ENCODE data around the gene STK32B. TPM values are rescaled to one million over a fixed set of nuclear protein-coding genes. Genes with fewer than 3 reads are reported as not detected.
"Not testable (repeated sequence)": the region's sequence is repeated elsewhere in the genome, so short reads cannot be mapped to it uniquely, and the experiment has no call there.

The STK32B gene
- total RNA-seq (2021) (14.2 and 15.1 TPM in 2 replicates), Bru-seq, nascent RNA (percentile 64 among the genes with signal in this experiment), BruChase-seq, experiment 1, labeled RNA remaining after a 2-hour chase (percentile 53 among the genes with signal in this experiment), BruChase-seq, experiment 2, labeled RNA remaining after a 6-hour chase (percentile 56 among the genes with signal in this experiment)
- long read RNA-seq, transcript STK32B-201 (12 exons, 3,582 nt), result major isoform, 13 of 23 reads
- long read RNA-seq, partial matches to known transcripts, result 3 of 23 reads
- long read RNA-seq, other reads (novel, unspliced or antisense), result 7 of 23 reads

- no peak for TF ChIP-seq CTCF (conservative IDR thresholded peaks at IDR 0.05; ENCODE audit: low read depth, low read length)
- TF ChIP-seq EZH2 (IDR thresholded peaks at IDR 0.05; ENCODE audit: borderline replicate concordance, low read depth, low read length, poor library complexity, severe bottlenecking), result no peak
- Histone ChIP-seq H3K27me3 (replicated peaks; ENCODE audit: insufficient read depth, low read depth, low read length, poor library complexity) (peaks cover 5% of the 10 kb centered on the region), H3K9me3 (ENCODE audit: low read depth, low read length, poor library complexity, severe bottlenecking) (no peaks in the 10 kb centered on the region), H3K4me3 (ENCODE audit: low read depth, low read length, poor library complexity, severe bottlenecking) (peak within 1 kb of the TSS; percentile 62), H3K36me3 (ENCODE audit: insufficient read depth, low read length, poor library complexity, severe bottlenecking) (no peaks in the 10 kb centered on the region), H3K4me1 (ENCODE audit: insufficient read depth, low read length, poor library complexity, severe bottlenecking) (peaks cover 5% of the 10 kb centered on the region), H3K27ac (ENCODE audit: low read depth, low read length, poor library complexity, severe bottlenecking) (peak within 1 kb of the TSS; percentile 49)
- peak; percentile 84 for DNase-seq (ENCODE audit: low spot score)
- intact Hi-C loops (cut with micrococcal nuclease; ENCODE audit: unreplicated experiment), result loop anchor here (2.0 to 10.0 kb wide), 6 partner anchors 91 to 926 kb away; no protein-coding TSS in a partner anchor
- ChIA-PET CTCF (interaction anchor here (0.9 to 2.1 kb wide), 2 partner anchors 328 to 408 kb away, joined by 3 to 19 read pairs; no protein-coding TSS in a partner anchor), POLR2A (ENCODE audit: low non-redundant PET) (interaction anchor here (0.5 to 0.9 kb wide), 3 partner anchors 9 to 753 kb away, joined by 3 to 18 read pairs (median 3); no protein-coding TSS in a partner anchor)
- no TSS peak for BruUV-seq (replicated peaks)
Measured at GRCh38 chr4:5051278-5052203, at the start of gene STK32B. TSS of gene STK32B (plus strand) at chr4:5051480.

GRCh38 chr4:5001641-5002040 is 49.6 kb upstream of the STK32B start:
- BruUV-seq (replicated peaks); H3K4me1 ChIP-seq (ENCODE audit: insufficient read depth, low read length, poor library complexity, severe bottlenecking); H3K4me3 ChIP-seq (ENCODE audit: low read depth, low read length, poor library complexity, severe bottlenecking); H3K9me3 ChIP-seq (ENCODE audit: low read depth, low read length, poor library complexity, severe bottlenecking); POLR2A ChIA-PET (ENCODE audit: low non-redundant PET); CTCF ChIA-PET; H3K27ac ChIP-seq (ENCODE audit: low read depth, low read length, poor library complexity, severe bottlenecking); H3K36me3 ChIP-seq (ENCODE audit: insufficient read depth, low read length, poor library complexity, severe bottlenecking); DNase-seq (ENCODE audit: low spot score); intact Hi-C loops (cut with micrococcal nuclease; ENCODE audit: unreplicated experiment); H3K27me3 ChIP-seq (replicated peaks; ENCODE audit: insufficient read depth, low read depth, low read length, poor library complexity): not testable (repeated sequence)

- ChIA-PET POLR2A (ENCODE audit: low non-redundant PET) (no interaction called here), CTCF (no interaction called here)
- Histone ChIP-seq H3K27ac (ENCODE audit: low read depth, low read length, poor library complexity, severe bottlenecking) (no peak overlapping the region), H3K27me3 (replicated peaks; ENCODE audit: insufficient read depth, low read depth, low read length, poor library complexity) (no peaks in the 10 kb centered on the region), H3K4me3 (ENCODE audit: low read depth, low read length, poor library complexity, severe bottlenecking) (no peak overlapping the region), H3K9me3 (ENCODE audit: low read depth, low read length, poor library complexity, severe bottlenecking) (no peaks in the 10 kb centered on the region), H3K36me3 (ENCODE audit: insufficient read depth, low read length, poor library complexity, severe bottlenecking) (no peaks in the 10 kb centered on the region), H3K4me1 (ENCODE audit: insufficient read depth, low read length, poor library complexity, severe bottlenecking) (no peaks in the 10 kb centered on the region)
- no TSS peak for BruUV-seq (replicated peaks)
- TF ChIP-seq EZH2 (IDR thresholded peaks at IDR 0.05; ENCODE audit: borderline replicate concordance, low read depth, low read length, poor library complexity, severe bottlenecking) (no peak), CTCF (conservative IDR thresholded peaks at IDR 0.05; ENCODE audit: low read depth, low read length) (no peak)
- DNase-seq (ENCODE audit: low spot score), result no peak
- intact Hi-C loops (cut with micrococcal nuclease; ENCODE audit: unreplicated experiment), result no loop called here
Measured at GRCh38 chr4:5003372-5003857, 47.9 kb upstream of the STK32B start.

Measured in A673 (cell line).